ENCODE measurements around the gene SMYD2. TPM values are rescaled to one million over a fixed set of nuclear protein-coding genes. Genes with fewer than 3 reads are reported as not detected.
A peak's percentile ranks its signal among the peaks of the same experiment; 100 is the strongest.

The SMYD2 gene
- polyA plus RNA-seq, 3 donors, result 14.2 to 28.4 (median 23.6) TPM

DNA sequence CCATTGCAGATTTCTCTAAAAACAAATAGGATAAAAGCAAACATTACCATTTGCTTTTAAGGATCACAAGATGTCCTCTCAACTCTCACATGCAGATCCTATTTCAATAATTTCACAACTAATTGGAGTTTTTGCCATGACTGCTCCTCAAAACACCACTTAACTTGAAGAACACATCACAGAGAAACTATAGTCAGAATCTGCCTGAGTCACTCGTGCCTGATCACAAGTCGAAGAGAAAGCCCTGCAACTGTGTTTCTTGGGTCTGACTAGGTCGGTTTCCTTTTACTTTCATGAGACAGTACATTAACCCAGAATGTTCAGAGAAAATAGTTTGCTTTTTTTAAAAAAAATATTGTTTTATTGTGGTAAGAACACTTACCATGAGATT lies 46.3 kb upstream of the SMYD2 start:
- no peaks in the 10 kb centered on the region for H3K4me1 ChIP-seq (ENCODE audit: control insufficient read depth in 1 of 2, insufficient read depth in 2 of 2, low read length in 2 of 2)

GRCh38 chr1:214236477-214236876 lies 44.5 kb upstream of the SMYD2 start:
- Histone ChIP-seq H4K20me1 (ENCODE audit: insufficient read depth, low read length) (no peaks in the 10 kb centered on the region), H3K27ac (ENCODE audit: low read depth in 1 of 2, low read length in 2 of 2) (no peak overlapping the region), H3K4me2 (replicated peaks; ENCODE audit: extremely low read depth, low read length, poor library complexity, severe bottlenecking) (no peak overlapping the region), H3K4me1 (ENCODE audit: control insufficient read depth in 1 of 2, insufficient read depth in 2 of 2, low read length in 2 of 2) (no peaks in the 10 kb centered on the region), H3K79me2 (ENCODE audit: insufficient read depth, low read length) (no peaks in the 10 kb centered on the region), H3K9ac (ENCODE audit: insufficient read depth, low read length, poor library complexity, severe bottlenecking) (no peak overlapping the region), H2AFZ (ENCODE audit: insufficient read depth, low read depth, low read length, poor library complexity, severe bottlenecking) (no peak overlapping the region), H3K36me3 (replicated peaks in 1 of 2; ENCODE audit: control insufficient read depth in 1 of 2, insufficient read depth in 2 of 2, low read length in 2 of 2) (no peaks in the 10 kb centered on the region), H3K27me3 (ENCODE audit: control insufficient read depth in 2 of 2, insufficient read depth in 2 of 2, low read length in 2 of 2) (no peaks in the 10 kb centered on the region), H3K4me3 (replicated peaks in 1 of 3; ENCODE audit: low read depth in 2 of 3, low read length in 3 of 3) (no peak overlapping the region), H3K9me3 (replicated peaks in 1 of 2; ENCODE audit: control insufficient read depth in 1 of 2, insufficient read depth in 1 of 2, low read length in 2 of 2) (no peaks in the 10 kb centered on the region)
- Mint-ChIP-seq H3K36me3 (no peaks in the 10 kb centered on the region), H3K4me1 (peaks cover 7% of the 10 kb centered on the region), H3K9me3 (no peaks in the 10 kb centered on the region), H3K4me3 (no peak overlapping the region), H3K27me3 (ENCODE audit: low read depth in 3 of 3) (peaks cover 2 to 11% (median 3%) of the 10 kb centered on the region in 3 donors), H3K27ac (no peak overlapping the region)
- WGBS (ENCODE audit: insufficient coverage), result no CpG with 5 or more reads among the region's 2 CpGs
- TF ChIP-seq CTCF (IDR thresholded peaks at IDR 0.05), result no peak
- DNase-seq, result peak in 1 of 3 donors; percentile 24
- intact Hi-C loops (cut with micrococcal nuclease), result no loop called here

More for the DNA sequence above, 46.3 kb upstream of the SMYD2 start:
- Mint-ChIP-seq H3K4me3 (no peak overlapping the region), H3K36me3 (no peaks in the 10 kb centered on the region), H3K9me3 (no peaks in the 10 kb centered on the region), H3K27me3 (ENCODE audit: low read depth in 3 of 3) (peaks cover 2 to 11% (median 3%) of the 10 kb centered on the region in 3 donors), H3K4me1 (peaks cover 3% of the 10 kb centered on the region), H3K27ac (no peak overlapping the region)
- WGBS (ENCODE audit: insufficient coverage), result no CpG with 5 or more reads among the region's 3 CpGs
- no peaks in the 10 kb centered on the region for H3K36me3 ChIP-seq (replicated peaks in 1 of 2; ENCODE audit: control insufficient read depth in 1 of 2, insufficient read depth in 2 of 2, low read length in 2 of 2)
- no peak overlapping the region for H2AFZ ChIP-seq (ENCODE audit: insufficient read depth, low read depth, low read length, poor library complexity, severe bottlenecking)
- H3K4me2 ChIP-seq (replicated peaks; ENCODE audit: extremely low read depth, low read length, poor library complexity, severe bottlenecking), result no peak overlapping the region
- TF ChIP-seq CTCF (IDR thresholded peaks at IDR 0.05), result no peak
- no peak overlapping the region for H3K4me3 ChIP-seq (replicated peaks in 1 of 3; ENCODE audit: low read depth in 2 of 3, low read length in 3 of 3)
- H4K20me1 ChIP-seq (ENCODE audit: insufficient read depth, low read length), result no peaks in the 10 kb centered on the region
- H3K27ac ChIP-seq (ENCODE audit: low read depth in 1 of 2, low read length in 2 of 2), result no peak overlapping the region
- intact Hi-C loops (cut with micrococcal nuclease), result no loop called here
- no peak overlapping the region for H3K9ac ChIP-seq (ENCODE audit: insufficient read depth, low read length, poor library complexity, severe bottlenecking)
- no peak for DNase-seq
- H3K9me3 ChIP-seq (replicated peaks in 1 of 2; ENCODE audit: control insufficient read depth in 1 of 2, insufficient read depth in 1 of 2, low read length in 2 of 2), result no peaks in the 10 kb centered on the region
- no peaks in the 10 kb centered on the region for H3K79me2 ChIP-seq (ENCODE audit: insufficient read depth, low read length)
- H3K27me3 ChIP-seq (ENCODE audit: control insufficient read depth in 2 of 2, insufficient read depth in 2 of 2, low read length in 2 of 2), result no peaks in the 10 kb centered on the region

Data from CD14-positive monocyte (primary cell).